Breast epithelium (tissue), 3 donors: ENCODE results near the gene MASP2.

Experiments used
- POLR2A ChIP-seq: fragments of 450-650 bp; IDR thresholded peaks from one replicate; pipeline ENCODE4 v1.6.1; 2016; ENCODE audit warnings: antibody characterized with exemption, mild to moderate bottlenecking, moderate library complexity
- POLR2AphosphoS5 ChIP-seq, 3 donors: sonication (generic); formaldehyde crosslinking; IDR thresholded peaks; one replicate each; pipeline ENCODE4 v1.6.1; 2017; ENCODE audit warnings: antibody characterized with exemption in 3 of 3
- TF ChIP-seq, protein P1 (sequence below), 3 donors: fragments of 450-650 bp; IDR thresholded peaks; one replicate each; pipeline ENCODE4 v1.5.1; 2016 to 2017; ENCODE audit warnings: antibody characterized with exemption in 3 of 3, mild to moderate bottlenecking in 3 of 3, moderate library complexity in 3 of 3

DNA sequence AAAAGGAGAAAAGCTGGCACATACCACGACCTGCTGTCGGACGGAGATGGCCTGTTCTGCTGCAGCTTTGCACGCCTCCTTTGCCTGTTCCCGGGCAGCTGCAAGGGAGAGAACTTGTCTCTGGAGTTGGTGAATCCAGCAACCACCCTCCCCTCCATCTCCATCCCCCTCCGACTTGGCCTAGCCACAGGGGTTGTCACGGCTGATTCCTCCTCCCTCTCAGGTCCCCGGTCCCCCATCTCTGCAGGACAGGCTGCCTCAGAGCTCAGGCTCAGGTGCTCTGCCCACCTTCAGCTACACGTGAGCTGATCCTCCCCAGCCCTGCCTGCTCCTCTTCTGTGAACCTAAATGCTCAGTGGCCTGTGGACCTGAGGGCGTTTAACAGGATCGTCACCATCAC is 23.8 kb upstream of the MASP2 start:
- TF ChIP-seq, protein P1, sequence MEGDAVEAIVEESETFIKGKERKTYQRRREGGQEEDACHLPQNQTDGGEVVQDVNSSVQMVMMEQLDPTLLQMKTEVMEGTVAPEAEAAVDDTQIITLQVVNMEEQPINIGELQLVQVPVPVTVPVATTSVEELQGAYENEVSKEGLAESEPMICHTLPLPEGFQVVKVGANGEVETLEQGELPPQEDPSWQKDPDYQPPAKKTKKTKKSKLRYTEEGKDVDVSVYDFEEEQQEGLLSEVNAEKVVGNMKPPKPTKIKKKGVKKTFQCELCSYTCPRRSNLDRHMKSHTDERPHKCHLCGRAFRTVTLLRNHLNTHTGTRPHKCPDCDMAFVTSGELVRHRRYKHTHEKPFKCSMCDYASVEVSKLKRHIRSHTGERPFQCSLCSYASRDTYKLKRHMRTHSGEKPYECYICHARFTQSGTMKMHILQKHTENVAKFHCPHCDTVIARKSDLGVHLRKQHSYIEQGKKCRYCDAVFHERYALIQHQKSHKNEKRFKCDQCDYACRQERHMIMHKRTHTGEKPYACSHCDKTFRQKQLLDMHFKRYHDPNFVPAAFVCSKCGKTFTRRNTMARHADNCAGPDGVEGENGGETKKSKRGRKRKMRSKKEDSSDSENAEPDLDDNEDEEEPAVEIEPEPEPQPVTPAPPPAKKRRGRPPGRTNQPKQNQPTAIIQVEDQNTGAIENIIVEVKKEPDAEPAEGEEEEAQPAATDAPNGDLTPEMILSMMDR (IDR thresholded peaks at IDR 0.05): no peak
- TF ChIP-seq POLR2A (no peak), POLR2AphosphoS5 (IDR thresholded peaks at IDR 0.05) (no peak)
